MM.1S (cell line): ENCODE measurements around the gene WWC2.

ENCODE experiments used
- CTCF ChIP-seq: fragments of 300-600 bp; sonication (generic); IDR thresholded peaks from 2 replicates; pipeline ENCODE4 v1.5.1; 2016; ENCODE audit warnings: antibody characterized with exemption, low read length, mixed read lengths
- EZH2 ChIP-seq: fragments of 300-600 bp; sonication (generic); optimal IDR thresholded peaks from 2 replicates; pipeline ENCODE3; 2017; ENCODE audit warnings: low read depth, mild to moderate bottlenecking, antibody characterized with exemption, low read length, mixed read lengths
- EZH2phosphoT487 ChIP-seq: fragments of 300-600 bp; sonication (generic); IDR thresholded peaks from 2 replicates; pipeline ENCODE4 v1.6.1; 2018; ENCODE audit warnings: antibody characterized with exemption, low read length

GRCh38 chr4:183154701-183155391, 55.8 kb downstream of the WWC2 start:
- TF ChIP-seq CTCF, result no peak
- TF ChIP-seq EZH2phosphoT487, result no peak
- TF ChIP-seq EZH2, result no peak
